ENCODE data around the gene TYROBP.
"Not testable (repeated sequence)": the region's sequence is repeated elsewhere in the genome, so short reads cannot be mapped to it uniquely, and the experiment has no call there.

The TYROBP gene

GRCh38 chr19:35895911-35896642, 12.0 kb downstream of the TYROBP start:
- Histone ChIP-seq H3K4me3 (ENCODE audit: low read depth, low read length) (no peak overlapping the region), H3K27me3 (replicated peaks) (no peaks in the 10 kb centered on the region), H3K27ac (no peak overlapping the region), H3K36me3 (replicated peaks) (peaks cover 18% of the 10 kb centered on the region)
- TF ChIP-seq CTCF (IDR thresholded peaks at IDR 0.05; ENCODE audit: low read depth, low read length, missing control alignments) = no peak
- in situ Hi-C loops (cut with HindIII; ENCODE audit: low pct_ligation_motif_present, low sequenced_read_pairs) = no loop called here
- DNase-seq = no peak

GRCh38 chr19:35894342-35894741, 13.8 kb downstream of the TYROBP start:
- Histone ChIP-seq H3K27ac (no peak overlapping the region), H3K36me3 (replicated peaks) (peaks cover 25% of the 10 kb centered on the region), H3K27me3 (replicated peaks) (no peaks in the 10 kb centered on the region), H3K4me3 (ENCODE audit: low read depth, low read length) (no peak overlapping the region)
- DNase-seq = no peak
- TF ChIP-seq CTCF (IDR thresholded peaks at IDR 0.05; ENCODE audit: low read depth, low read length, missing control alignments) = no peak
- in situ Hi-C loops (cut with HindIII; ENCODE audit: low pct_ligation_motif_present, low sequenced_read_pairs) = no loop called here

GRCh38 chr19:35891819-35892218, 16.3 kb downstream of the TYROBP start:
- H3K4me3 ChIP-seq (ENCODE audit: low read depth, low read length); DNase-seq; H3K27me3 ChIP-seq (replicated peaks); in situ Hi-C loops (cut with HindIII; ENCODE audit: low pct_ligation_motif_present, low sequenced_read_pairs); H3K27ac ChIP-seq: not testable (repeated sequence)
- H3K36me3 ChIP-seq (replicated peaks) = peaks cover 39% of the 10 kb centered on the region

GRCh38 chr19:35890113-35890650, 17.9 kb downstream of the TYROBP start:
- DNase-seq = no peak
- H3K36me3 ChIP-seq (replicated peaks) = peaks cover 32% of the 10 kb centered on the region
- TF ChIP-seq CTCF (IDR thresholded peaks at IDR 0.05; ENCODE audit: low read depth, low read length, missing control alignments) = no peak
- H3K27me3 ChIP-seq (replicated peaks) = no peaks in the 10 kb centered on the region
- H3K27ac ChIP-seq = no peak overlapping the region
- no peak overlapping the region for H3K4me3 ChIP-seq (ENCODE audit: low read depth, low read length)
- in situ Hi-C loops (cut with HindIII; ENCODE audit: low pct_ligation_motif_present, low sequenced_read_pairs) = no loop called here

- in situ Hi-C loops (cut with HindIII; ENCODE audit: low pct_ligation_motif_present, low sequenced_read_pairs) = no loop called here
- TF ChIP-seq CTCF (IDR thresholded peaks at IDR 0.05; ENCODE audit: low read depth, low read length, missing control alignments) = no peak
- peaks cover 31% of the 10 kb centered on the region for H3K36me3 ChIP-seq (replicated peaks)
Observed at GRCh38 chr19:35889370-35890112, 18.6 kb downstream of the TYROBP start.

GRCh38 chr19:35888398-35888797, 19.7 kb downstream of the TYROBP start:
- peaks cover 27% of the 10 kb centered on the region for H3K36me3 ChIP-seq (replicated peaks)
- in situ Hi-C loops (cut with HindIII; ENCODE audit: low pct_ligation_motif_present, low sequenced_read_pairs) = no loop called here
- TF ChIP-seq CTCF (IDR thresholded peaks at IDR 0.05; ENCODE audit: low read depth, low read length, missing control alignments) = no peak

More at GRCh38 chr19:35889370-35890112, 18.6 kb downstream of the TYROBP start:
- no peak overlapping the region for H3K4me3 ChIP-seq (ENCODE audit: low read depth, low read length)
- no peaks in the 10 kb centered on the region for H3K27me3 ChIP-seq (replicated peaks)
- DNase-seq = no peak
- H3K27ac ChIP-seq = no peak overlapping the region

More at GRCh38 chr19:35888398-35888797, 19.7 kb downstream of the TYROBP start:
- no peak for DNase-seq
- Histone ChIP-seq H3K27me3 (replicated peaks) (no peaks in the 10 kb centered on the region), H3K27ac (no peak overlapping the region), H3K4me3 (ENCODE audit: low read depth, low read length) (no peak overlapping the region)

Data from brain microvascular endothelial cell (primary cell).